HG02588 (cell line): ENCODE data around the gene PRG2.
"Not testable (repeated sequence)": the region's sequence is repeated elsewhere in the genome, so short reads cannot be mapped to it uniquely, and the experiment has no call there.

Experiments used
- ATAC-seq: cut with Tn5 transposase; IDR thresholded peaks from one replicate; pipeline ENCODE4 v1.9.1; 2021; ENCODE audit warnings: mild to moderate bottlenecking, moderate library complexity; ENCODE audit not compliant: unreplicated experiment

PRG2 gene

GRCh38 chr11:57370251-57370650 is 20.2 kb downstream of the PRG2 start:
- no peak for ATAC-seq

DNA sequence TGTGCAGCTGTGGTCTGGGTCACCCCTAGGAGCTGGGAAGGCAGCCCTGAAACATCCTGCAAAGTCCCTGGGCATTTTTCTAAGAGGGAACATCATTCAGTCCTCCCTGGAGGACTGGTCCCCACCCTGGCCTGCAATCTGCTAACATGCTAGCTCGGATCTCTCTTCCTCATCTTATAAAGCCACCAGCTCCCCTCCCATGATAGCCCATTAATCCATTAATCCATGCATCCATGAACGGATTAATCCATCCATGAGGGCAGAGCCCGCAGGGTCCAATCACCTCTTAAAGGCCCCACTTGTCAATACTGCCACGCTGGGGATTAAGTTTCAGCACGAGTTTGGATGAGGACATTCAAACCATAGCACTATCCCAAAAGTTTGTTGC is 21.6 kb downstream of the PRG2 start:
- no peak for ATAC-seq

GRCh38 chr11:57368106-57368844 is 22.2 kb downstream of the PRG2 start:
- ATAC-seq = no peak

DNA sequence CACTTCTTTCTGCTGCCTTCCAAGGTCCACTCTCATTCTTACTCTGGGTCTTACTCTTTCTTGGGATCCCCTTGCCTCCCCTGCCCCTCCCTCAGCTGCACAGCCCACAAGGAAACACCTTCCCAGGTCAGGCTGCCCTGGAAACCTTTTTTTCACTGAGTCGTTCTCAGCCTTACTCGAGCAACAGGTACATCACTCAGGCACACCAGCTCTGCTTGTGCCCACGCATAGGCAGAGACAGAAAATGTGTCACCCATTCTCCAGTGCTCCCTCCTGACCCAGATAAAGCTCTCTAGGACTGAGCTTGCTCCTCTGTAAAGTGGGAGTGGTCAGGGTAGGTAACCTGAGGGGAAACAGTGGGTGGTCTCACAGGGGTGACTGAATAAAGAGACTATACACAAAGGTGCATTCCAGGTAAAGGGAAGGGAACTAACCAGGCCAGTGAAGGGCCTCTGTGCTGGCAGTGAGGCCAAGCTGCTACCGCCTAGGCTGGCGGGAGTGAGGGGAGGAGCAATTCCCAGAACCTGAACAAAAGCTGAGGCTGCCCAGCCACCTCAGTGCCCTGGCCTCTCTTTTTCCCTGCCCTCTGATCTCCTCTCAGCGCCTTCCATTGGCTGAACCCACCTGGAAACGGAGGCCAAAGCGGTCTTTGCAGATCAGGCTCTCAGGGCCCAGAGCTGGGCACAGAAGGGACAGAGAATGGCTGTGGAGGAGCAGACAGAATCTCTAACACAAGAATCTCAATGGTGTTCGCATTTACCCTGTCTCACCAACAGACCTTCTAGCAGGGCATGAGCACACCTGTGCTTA is 25.4 kb downstream of the PRG2 start:
- no peak for ATAC-seq

DNA sequence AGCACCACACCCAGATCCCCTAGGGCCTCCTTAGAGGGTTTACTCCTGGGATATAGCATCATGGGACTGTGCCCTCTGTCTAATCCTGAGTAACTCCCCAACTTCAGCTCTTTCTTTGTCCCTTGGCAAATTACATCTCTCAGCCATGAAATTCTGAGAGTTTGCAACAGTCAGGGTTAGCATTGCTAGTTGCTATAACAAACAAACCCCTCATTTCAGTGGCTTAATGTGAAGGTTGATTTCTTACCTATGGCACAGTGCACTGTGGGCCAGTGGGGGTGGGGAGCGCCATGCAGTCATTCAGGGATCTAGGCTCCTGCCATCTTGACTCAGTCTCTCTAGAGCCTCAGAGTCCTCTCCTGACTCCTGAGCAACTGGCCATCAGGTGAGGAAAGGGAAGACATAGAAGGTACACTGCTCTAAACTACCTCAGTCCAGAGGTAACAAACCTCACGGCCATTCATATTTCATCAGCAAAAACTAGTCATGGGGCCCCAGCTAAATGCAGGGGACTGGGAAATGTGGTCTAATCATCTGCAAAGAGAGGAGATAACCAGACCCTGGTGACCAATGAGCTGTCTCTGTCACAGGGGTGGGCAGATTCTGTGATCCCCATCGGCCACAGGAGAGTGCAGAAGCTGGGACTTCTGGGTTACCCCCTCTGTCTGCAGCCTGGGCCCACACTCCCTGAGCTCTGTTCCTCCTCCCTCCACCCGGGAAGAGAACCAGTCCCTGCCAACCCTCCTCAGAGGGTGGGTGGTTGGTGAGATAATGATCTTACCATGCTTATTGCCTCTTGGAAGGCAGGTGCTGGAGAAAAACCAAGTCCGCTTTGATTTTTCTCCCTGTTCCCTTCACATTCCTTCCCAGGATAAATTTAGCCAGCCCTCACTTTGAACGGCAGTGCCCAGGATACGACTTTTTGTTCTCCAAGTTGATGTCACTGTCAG is 27.0 kb downstream of the PRG2 start:
- no peak for ATAC-seq

DNA sequence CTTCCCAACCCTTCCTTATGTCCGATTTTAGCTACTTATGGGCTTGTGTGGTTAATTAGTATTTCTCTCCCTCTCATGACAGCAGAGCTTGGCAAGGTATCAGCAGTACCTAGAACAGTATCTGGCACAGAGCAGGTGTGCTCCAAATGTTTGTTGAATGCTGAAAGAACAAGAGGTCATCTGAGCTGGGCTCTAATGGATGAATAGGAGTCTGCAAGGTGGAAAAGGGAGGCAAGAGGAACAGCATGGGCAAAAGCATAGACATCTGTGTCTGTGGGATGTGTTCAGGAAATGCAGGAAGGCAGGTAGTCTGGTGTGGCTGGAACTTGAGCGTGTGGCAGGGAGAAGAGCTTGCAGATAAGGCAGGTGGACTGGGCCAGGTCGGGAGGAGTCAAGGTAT is 28.5 kb downstream of the PRG2 start:
- ATAC-seq = no peak

DNA sequence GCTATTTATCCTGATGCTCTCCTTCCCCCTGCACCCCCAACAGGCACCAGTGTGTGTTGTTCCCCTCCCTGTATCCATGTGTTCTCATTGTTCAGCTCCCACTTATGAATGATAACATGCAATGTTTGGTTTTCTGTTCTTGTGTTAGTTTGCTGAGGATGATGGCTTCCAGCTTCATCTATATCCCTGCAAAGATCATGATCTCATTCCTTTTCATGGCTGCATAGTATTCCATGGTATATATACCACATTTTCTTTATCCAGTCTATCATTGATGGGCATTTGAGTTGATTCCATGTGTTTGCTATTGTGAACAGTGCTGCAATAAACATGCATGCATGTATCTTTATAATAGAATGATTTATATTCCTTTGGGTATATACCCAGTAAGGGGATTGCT is 29.0 kb downstream of the PRG2 start:
- not testable (repeated sequence) for ATAC-seq

DNA sequence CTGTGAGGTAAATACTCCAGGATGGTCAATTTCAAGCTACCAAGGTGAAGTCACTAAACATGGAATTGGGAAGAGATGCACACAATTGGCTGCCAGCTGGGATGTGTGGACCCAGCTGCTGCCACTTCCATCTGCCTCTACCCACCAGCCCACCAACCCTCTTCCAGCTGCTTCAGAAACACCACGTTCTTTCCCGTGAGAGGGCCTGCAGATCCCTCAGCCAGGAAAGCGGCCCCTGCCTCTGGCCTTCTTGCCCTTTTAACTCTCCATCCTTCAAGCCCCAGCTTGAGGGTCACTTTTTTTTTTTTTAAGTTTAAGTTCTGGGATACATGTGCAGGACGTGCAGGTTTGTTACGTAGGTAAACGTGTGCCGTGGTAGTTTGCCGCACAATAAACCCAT is 29.5 kb downstream of the PRG2 start:
- no peak for ATAC-seq

- no peak for ATAC-seq
Measured at GRCh38 chr11:57359896-57360690, 30.4 kb downstream of the PRG2 start.

- ATAC-seq = no peak
Measured at GRCh38 chr11:57359396-57359795, 31.1 kb downstream of the PRG2 start.

DNA sequence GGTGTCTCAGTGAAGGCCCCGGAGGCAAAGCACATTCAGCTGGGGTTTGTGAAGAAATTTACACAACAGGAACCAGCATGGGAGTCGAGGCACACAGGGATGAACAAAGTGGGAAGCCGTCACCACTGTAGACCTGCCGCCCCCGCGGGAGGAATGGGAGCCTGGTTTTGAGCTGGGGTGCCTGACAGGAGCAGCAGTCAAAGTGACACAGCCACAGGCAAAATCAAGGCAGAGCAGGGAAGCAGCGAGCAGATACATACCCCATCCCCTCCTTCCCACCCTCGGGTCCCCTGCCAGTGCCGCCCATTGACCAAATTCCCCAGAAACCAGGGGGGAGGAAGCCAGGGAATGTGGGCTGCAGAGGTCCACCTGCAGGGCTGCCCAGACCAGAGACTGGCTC is 31.5 kb downstream of the PRG2 start:
- no peak for ATAC-seq

DNA sequence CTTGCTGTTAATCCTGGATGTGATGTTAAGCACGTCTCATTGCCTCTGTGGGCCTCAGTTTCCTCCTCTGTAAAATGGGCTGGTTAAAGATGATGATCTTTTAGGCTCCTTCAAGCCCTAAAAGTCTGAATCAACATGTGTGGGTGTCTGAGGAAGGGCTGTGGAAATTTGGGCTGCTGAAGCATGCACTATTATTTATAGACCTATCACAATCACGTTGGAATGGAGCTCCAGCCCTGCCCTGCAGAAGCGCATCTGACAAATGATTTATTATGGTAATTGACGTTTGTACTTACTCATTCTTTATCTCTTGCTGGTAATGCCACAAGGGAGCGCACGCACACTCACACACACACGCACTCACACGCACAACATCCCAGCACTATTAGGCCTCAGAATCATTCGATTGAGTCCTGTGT is 31.9 kb downstream of the PRG2 start:
- no peak for ATAC-seq

DNA sequence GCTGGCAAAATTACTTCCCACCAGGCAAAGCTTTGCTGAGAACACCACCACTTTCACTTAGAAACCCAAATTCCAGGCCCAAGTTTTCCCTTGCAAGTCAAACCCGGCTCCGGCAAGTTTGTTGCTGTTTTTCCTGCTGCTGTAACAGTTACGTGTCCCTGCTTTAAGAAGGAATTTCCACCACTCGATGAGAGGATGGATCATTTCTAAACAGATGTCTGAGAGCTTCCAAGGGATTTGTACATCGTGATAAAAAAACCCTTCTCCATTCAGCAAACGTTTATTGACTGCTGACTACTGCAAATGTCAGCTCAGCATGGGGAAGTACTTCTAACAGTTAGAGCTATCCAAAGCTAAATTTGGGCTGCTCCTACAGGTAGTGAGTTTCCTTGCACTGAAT is 32.6 kb downstream of the PRG2 start:
- ATAC-seq = no peak

DNA sequence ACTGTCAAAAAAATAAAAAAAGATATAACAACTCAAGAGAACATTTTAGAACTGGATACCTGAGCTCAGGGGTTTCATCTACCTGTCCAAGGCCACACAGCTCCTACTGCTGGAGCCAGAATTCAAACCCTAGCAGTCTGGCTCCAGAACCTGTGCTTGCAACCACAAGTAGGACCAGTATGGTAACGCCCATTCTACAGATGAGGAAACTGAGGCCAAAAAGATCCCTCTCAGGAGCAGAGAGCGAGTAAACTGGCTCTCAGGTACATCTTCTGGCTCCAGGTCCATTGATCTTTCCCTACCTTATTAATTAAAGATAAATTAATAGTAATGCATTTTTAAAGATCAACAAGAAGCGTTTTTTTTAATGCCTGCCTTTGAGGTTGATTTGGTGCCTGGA is 33.1 kb downstream of the PRG2 start:
- ATAC-seq = no peak

DNA sequence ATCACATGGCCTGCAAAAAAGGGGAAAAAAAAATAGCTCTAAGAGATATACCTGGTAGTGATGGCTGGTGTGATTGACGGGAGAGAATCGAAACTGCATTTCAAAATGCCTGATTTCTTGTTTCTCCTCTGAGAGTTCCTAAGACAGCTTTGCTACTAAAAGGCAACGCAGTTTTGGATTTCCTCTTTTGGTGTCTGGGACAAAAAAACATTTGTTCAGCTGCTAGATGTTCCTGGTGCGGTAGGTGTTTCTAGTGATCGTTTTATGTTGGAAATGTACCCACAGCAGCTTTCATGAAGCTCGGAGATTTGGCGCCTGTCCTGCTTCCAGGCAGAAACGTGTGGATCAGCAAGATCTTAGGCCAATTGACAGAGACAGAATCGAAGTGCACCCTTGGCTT is 34.2 kb downstream of the PRG2 start:
- no peak for ATAC-seq

DNA sequence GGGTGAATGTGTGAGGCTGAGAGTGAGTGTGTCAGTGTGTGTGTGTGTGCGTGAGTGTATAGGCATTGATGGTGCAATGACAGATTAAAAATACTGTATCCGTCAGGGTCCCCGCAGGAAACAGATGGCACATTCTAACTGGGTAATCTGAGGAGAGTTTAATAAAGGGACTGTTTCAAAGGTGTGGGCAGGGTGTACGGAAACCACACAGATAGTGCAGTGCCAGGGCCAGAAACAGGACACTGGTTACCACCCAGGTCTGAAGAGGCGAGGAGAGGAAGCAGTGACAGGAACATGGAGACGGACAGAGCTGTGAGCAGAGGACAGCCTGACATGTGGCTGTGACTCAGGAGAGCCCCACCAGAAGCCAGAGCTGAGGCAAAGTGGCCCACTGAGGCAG is 35.8 kb downstream of the PRG2 start:
- no peak for ATAC-seq

DNA sequence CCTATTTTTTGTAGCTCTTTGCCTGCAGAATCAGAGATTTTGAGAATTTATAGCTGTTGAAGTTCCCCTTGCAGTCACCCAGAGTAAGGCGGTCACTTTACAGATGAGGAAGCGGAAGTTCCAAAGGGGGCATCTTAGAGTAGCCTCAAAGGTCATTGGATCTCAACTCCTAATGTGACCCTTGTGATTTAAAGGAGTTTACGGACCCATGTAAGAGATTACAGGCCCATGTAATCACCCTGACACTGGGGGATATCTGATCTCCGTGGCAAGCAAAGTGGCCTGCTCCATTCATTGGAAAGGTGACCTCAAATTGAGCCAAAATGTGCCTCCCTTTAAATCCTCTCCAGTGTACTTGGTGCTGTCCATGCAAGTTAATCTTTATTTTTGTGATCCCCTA is 36.6 kb downstream of the PRG2 start:
- no peak for ATAC-seq

DNA sequence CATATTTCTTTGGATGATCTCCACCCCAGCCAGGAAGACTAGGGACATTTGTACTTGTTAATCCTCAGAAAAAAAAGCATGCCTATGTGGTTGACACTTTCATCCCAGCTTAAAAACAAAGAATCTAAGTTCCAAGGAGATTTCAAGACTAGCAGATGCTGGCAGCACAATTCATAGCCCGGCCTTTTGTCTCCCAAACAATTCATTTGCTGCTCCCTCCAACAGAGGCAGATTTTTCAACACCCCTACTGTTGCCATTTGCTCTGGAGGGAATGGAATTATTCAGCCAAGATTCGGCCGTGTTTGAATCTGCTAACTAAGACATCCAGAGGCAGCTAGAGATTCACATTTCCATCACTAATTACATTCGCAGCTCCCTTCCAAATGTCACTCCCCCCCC is 37.0 kb downstream of the PRG2 start:
- ATAC-seq = no peak

DNA sequence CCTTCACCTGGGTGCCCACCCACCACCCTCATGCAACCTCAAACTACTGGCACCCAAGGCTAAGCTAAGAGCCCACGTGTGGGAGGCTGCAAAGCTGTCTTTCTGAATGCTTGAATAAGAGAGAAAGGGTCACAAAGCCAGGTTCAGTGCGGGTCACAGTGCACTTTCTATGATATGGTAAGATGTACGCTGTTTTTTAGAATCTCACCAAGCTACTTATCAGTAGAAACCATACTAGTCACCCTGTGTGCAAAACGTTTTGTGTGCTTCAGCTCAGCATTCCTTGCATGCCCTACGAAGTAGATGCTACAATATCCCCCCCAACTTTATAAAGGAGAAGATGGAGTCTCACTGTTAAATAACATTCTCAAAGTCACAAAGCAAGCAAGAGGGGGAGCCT is 37.4 kb downstream of the PRG2 start:
- no peak for ATAC-seq

GRCh38 chr11:57349491-57350274 is 40.8 kb downstream of the PRG2 start:
- ATAC-seq = no peak
